CD4-positive, alpha-beta T cell (primary cell): ENCODE data around the gene TSPAN12. TPM values are rescaled to one million over a fixed set of nuclear protein-coding genes. Genes with fewer than 3 reads are reported as not detected.

Source experiments
- ATAC-seq: fragments of 200-7000 bp; cut with Tn5 transposase; one replicate; pipeline ENCODE4 v1.10.0; 2022; ENCODE audit warnings: mild to moderate bottlenecking; ENCODE audit not compliant: poor library complexity
- CTCF ChIA-PET: fragments of 350-600 bp; sonication (Branson Sonifier 250); formaldehyde crosslinking; loops from one replicate; lab custom pipeline; 2021; ENCODE audit warnings: antibody characterized with exemption, inconsistent platforms; lab: Charles Lee
- POLR2A ChIA-PET: fragments of 350-600 bp; sonication (Branson Sonifier 250); formaldehyde crosslinking; loops from one replicate; lab custom pipeline; 2021; ENCODE audit warnings: antibody characterized with exemption, inconsistent platforms; lab: Charles Lee
- DNase-seq, 14 experiments: peaks; one replicate each; pipeline ENCODE4 v3.0.0-alpha.2; 2013 to 2020; ENCODE audit warnings: mixed read lengths in 2 of 14
- H3K27ac ChIP-seq, 2 donors: one replicate each; pipeline versions ENCODE4 v1.5.1 to v1.7.0; 2013; ENCODE audit warnings: low read length in 2 of 2, low read depth in 1 of 2, mild to moderate bottlenecking in 1 of 2
- H3K27me3 ChIP-seq, 2 experiments: 1 replicate in 1 of 2; 2 replicates in 1 of 2; pipeline versions ENCODE4 v1.6.1 to v1.7.0; 2013; ENCODE audit warnings: low read length in 2 of 2, control low read depth in 1 of 2, mild to moderate bottlenecking in 1 of 2, moderate library complexity in 1 of 2; ENCODE audit not compliant: insufficient read depth in 2 of 2, control insufficient read depth in 1 of 2
- H3K36me3 ChIP-seq: one replicate; pipeline ENCODE4 v1.6.1; 2013; ENCODE audit warnings: low read length, control low read depth; ENCODE audit not compliant: insufficient read depth
- H3K4me1 ChIP-seq: one replicate; pipeline ENCODE4 v1.6.1; 2013; ENCODE audit warnings: low read length, control low read depth; ENCODE audit not compliant: insufficient read depth
- H3K4me3 ChIP-seq: one replicate; pipeline ENCODE4 v1.5.1; 2013; ENCODE audit warnings: mild to moderate bottlenecking, low read length, moderate library complexity
- H3K9me3 ChIP-seq, 2 experiments: 1 replicate in 1 of 2; 2 replicates in 1 of 2; pipeline versions ENCODE4 v1.6.1 to v1.7.0; 2013; ENCODE audit warnings: low read length in 2 of 2, mild to moderate bottlenecking in 2 of 2, control low read depth in 1 of 2, moderate library complexity in 1 of 2; ENCODE audit not compliant: control insufficient read depth in 1 of 2, insufficient read depth in 1 of 2
- H3K27ac Mint-ChIP-seq: one replicate; pipeline ENCODE4 v1.8.0; 2020; ENCODE audit warnings: mixed read lengths
- H3K27me3 Mint-ChIP-seq: one replicate; pipeline ENCODE4 v1.8.0; 2021; ENCODE audit warnings: mixed read lengths
- H3K36me3 Mint-ChIP-seq: one replicate; pipeline ENCODE4 v1.8.0; 2021; ENCODE audit warnings: low read depth, mixed read lengths
- H3K4me1 Mint-ChIP-seq: one replicate; pipeline ENCODE4 v1.8.0; 2021; ENCODE audit warnings: low read depth, mixed read lengths
- H3K4me3 Mint-ChIP-seq: one replicate; pipeline ENCODE4 v1.8.0; 2020; ENCODE audit warnings: mild to moderate bottlenecking, mixed read lengths
- H3K9me3 Mint-ChIP-seq: one replicate; pipeline ENCODE4 v1.8.0; 2020; ENCODE audit warnings: mixed read lengths
- intact Hi-C, 2 experiments: fragments of 100-400 bp; cut with DNase I in 1 of 2; cut with micrococcal nuclease in 1 of 2; formaldehyde crosslinking; loops; one replicate each; pipeline versions ENCODE4 v1.15.1 to v1.9.0; 2023 to 2025; cut with DNase I, micrococcal nuclease
- total RNA-seq, 174 experiments: library from RNA in 2 of 174; stranded (reverse) in 2 of 174; gene quantifications; one replicate each; pipeline ENCODE4 v1.2.3 and lab custom pipeline; 2021 to 2026
- TF ChIP-seq, protein P1 (sequence below): fragments of 200-600 bp; IDR thresholded peaks from one replicate; pipeline ENCODE4 v1.8.0; 2022; ENCODE audit warnings: antibody characterized with exemption, mild to moderate bottlenecking

Gene TSPAN12
- total RNA-seq, 2 experiments from 2014 or later = not detected

- Mint-ChIP-seq H3K27ac (no peak overlapping the region), H3K4me1 (no peaks in the 10 kb centered on the region), H3K9me3 (no peaks in the 10 kb centered on the region), H3K4me3 (no peak overlapping the region), H3K36me3 (no peaks in the 10 kb centered on the region), H3K27me3 (peaks cover 54% of the 10 kb centered on the region)
- intact Hi-C loops = no loop called here
- Histone ChIP-seq H3K27me3 (peaks cover 2 to 12% of the 10 kb centered on the region in 2 experiments), H3K36me3 (no peaks in the 10 kb centered on the region), H3K9me3 (no peaks in the 10 kb centered on the region), H3K4me1 (no peaks in the 10 kb centered on the region), H3K27ac (no peak overlapping the region), H3K4me3 (no peak overlapping the region)
- ATAC-seq = no peak
- CTCF ChIA-PET = no interaction called here
- TF ChIP-seq, protein P1, sequence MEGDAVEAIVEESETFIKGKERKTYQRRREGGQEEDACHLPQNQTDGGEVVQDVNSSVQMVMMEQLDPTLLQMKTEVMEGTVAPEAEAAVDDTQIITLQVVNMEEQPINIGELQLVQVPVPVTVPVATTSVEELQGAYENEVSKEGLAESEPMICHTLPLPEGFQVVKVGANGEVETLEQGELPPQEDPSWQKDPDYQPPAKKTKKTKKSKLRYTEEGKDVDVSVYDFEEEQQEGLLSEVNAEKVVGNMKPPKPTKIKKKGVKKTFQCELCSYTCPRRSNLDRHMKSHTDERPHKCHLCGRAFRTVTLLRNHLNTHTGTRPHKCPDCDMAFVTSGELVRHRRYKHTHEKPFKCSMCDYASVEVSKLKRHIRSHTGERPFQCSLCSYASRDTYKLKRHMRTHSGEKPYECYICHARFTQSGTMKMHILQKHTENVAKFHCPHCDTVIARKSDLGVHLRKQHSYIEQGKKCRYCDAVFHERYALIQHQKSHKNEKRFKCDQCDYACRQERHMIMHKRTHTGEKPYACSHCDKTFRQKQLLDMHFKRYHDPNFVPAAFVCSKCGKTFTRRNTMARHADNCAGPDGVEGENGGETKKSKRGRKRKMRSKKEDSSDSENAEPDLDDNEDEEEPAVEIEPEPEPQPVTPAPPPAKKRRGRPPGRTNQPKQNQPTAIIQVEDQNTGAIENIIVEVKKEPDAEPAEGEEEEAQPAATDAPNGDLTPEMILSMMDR = no peak
- POLR2A ChIA-PET = no interaction called here
- DNase-seq = no peak
Observed at GRCh38 chr7:120819861-120820260, 38.1 kb downstream of the TSPAN12 start.

GRCh38 chr7:120817851-120818250, 40.1 kb downstream of the TSPAN12 start:
- no peaks in the 10 kb centered on the region for H3K36me3 Mint-ChIP-seq
- ChIA-PET POLR2A (no interaction called here), CTCF (no interaction called here)

DNA sequence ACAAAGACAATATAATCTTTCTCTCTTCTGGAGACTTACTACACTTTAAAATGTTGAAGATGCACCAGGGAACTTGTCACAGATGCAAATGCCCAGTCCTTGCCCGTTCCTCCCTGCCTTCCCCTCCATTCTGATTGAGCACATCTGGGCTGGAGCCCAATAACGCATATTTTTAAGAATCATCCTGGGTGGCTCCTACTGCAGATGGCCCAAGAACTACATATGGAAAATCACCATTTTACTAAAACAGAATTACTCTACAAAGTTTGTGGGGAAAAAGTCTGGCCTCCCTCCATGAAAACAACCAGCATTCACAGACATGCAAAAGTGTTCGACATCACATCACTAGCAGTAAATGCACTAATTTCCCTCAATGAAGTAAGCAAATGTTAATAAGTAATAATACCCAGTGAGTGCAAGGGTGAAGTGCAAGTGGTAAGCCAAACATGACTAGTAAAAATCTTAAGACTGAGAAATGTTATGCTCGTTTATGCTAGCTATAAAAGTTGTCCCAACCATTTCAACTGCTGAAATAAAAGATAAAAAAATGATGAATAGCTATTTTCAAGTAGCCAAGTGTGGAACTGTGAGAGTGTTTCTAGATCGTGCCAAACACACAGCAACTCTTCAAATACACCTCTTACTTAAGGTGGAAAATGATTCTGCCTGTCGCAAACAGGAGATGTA, 43.5 kb downstream of the TSPAN12 start:
- TF ChIP-seq, protein P1 = no peak
- no peak overlapping the region for H3K4me3 ChIP-seq
- ChIA-PET POLR2A (no interaction called here), CTCF (no interaction called here)
- H3K36me3 Mint-ChIP-seq = no peaks in the 10 kb centered on the region
- no peaks in the 10 kb centered on the region for H3K4me1 Mint-ChIP-seq
- no peaks in the 10 kb centered on the region for H3K9me3 Mint-ChIP-seq
- no peak overlapping the region for H3K27ac ChIP-seq
- H3K36me3 ChIP-seq = no peaks in the 10 kb centered on the region
- H3K9me3 ChIP-seq = no peaks in the 10 kb centered on the region
- no peaks in the 10 kb centered on the region for H3K4me1 ChIP-seq
- ATAC-seq = no peak
- H3K27ac Mint-ChIP-seq = no peak overlapping the region
- DNase-seq = no peak
- intact Hi-C loops = no loop called here
- no peaks in the 10 kb centered on the region for H3K27me3 ChIP-seq
- peaks cover 42% of the 10 kb centered on the region for H3K27me3 Mint-ChIP-seq
- no peak overlapping the region for H3K4me3 Mint-ChIP-seq

More at GRCh38 chr7:120817851-120818250, 40.1 kb downstream of the TSPAN12 start:
- Histone ChIP-seq H3K4me1 (no peaks in the 10 kb centered on the region), H3K27ac (no peak overlapping the region), H3K9me3 (no peaks in the 10 kb centered on the region), H3K27me3 (peaks cover 2 to 8% of the 10 kb centered on the region in 2 experiments), H3K36me3 (no peaks in the 10 kb centered on the region), H3K4me3 (no peak overlapping the region)
- no peaks in the 10 kb centered on the region for H3K9me3 Mint-ChIP-seq
- intact Hi-C loops = no loop called here
- no peak overlapping the region for H3K4me3 Mint-ChIP-seq
- no peak overlapping the region for H3K27ac Mint-ChIP-seq
- TF ChIP-seq, protein P1 = no peak
- no peak for DNase-seq
- no peak for ATAC-seq
- H3K4me1 Mint-ChIP-seq = no peaks in the 10 kb centered on the region
- H3K27me3 Mint-ChIP-seq = peaks cover 58% of the 10 kb centered on the region
